IMR-90 (cell line): ENCODE data around the gene PAN3. TPM values are rescaled to one million over a fixed set of nuclear protein-coding genes. Genes with fewer than 3 reads are reported as not detected.

Experiments
- ATAC-seq: fragments of 200-7000 bp; cut with Tn5 transposase; 2 replicates; pipeline ENCODE4 v1.9.1; 2020; ENCODE audit warnings: low read depth, mild to moderate bottlenecking, moderate library complexity
- BruUV-seq: library from RNA; stranded (reverse); fragments of 400-500 nt; replicated peaks from 2 replicates; lab custom pipeline; 2021; lab: Mats Ljungman, UMichigan
- CTCF ChIA-PET: fragments of 300-600 bp; formaldehyde crosslinking; extraction: SDS; loops from one replicate; lab custom pipeline; 2021; ENCODE audit warnings: antibody characterized with exemption; lab: Yijun Ruan, JAX
- POLR2A ChIA-PET: fragments of 300-600 bp; sonication (Branson Sonifier 250); formaldehyde crosslinking; loops from one replicate; lab custom pipeline; 2022; ENCODE audit warnings: antibody characterized with exemption; ENCODE audit not compliant: unreplicated experiment; lab: Charles Lee
- DNase-seq: peaks from one replicate; pipeline ENCODE4 v3.0.0; 2013
- H2AFZ ChIP-seq: replicated peaks from 2 replicates; pipeline ENCODE3; 2013; ENCODE audit warnings: low read length, mild to moderate bottlenecking; ENCODE audit not compliant: poor library complexity
- H2AK5ac ChIP-seq: 2 replicates; pipeline ENCODE4 v1.6.1; 2013; ENCODE audit warnings: low read depth, low read length, inconsistent platforms
- H2AK9ac ChIP-seq: replicated peaks from 2 replicates; pipeline ENCODE3; 2013; ENCODE audit warnings: mild to moderate bottlenecking, low read depth, low read length, moderate library complexity; ENCODE audit not compliant: poor library complexity
- H2BK120ac ChIP-seq: 2 replicates; pipeline ENCODE4 v1.6.1; 2013; ENCODE audit warnings: low read depth, low read length, inconsistent platforms
- H2BK15ac ChIP-seq: 3 replicates; pipeline ENCODE4 v1.6.1; 2013; ENCODE audit warnings: low read depth, low read length, inconsistent platforms
- H2BK20ac ChIP-seq: 2 replicates; pipeline ENCODE4 v1.6.1; 2013; ENCODE audit warnings: low read depth, mild to moderate bottlenecking, inconsistent platforms, low read length, moderate library complexity
- H2BK5ac ChIP-seq: 2 replicates; pipeline ENCODE4 v1.6.1; 2013; ENCODE audit warnings: mild to moderate bottlenecking, low read depth, low read length, inconsistent platforms; ENCODE audit not compliant: poor library complexity, severe bottlenecking
- H3K14ac ChIP-seq: replicated peaks from 2 replicates; pipeline ENCODE4 v1.6.1; 2013; ENCODE audit warnings: low read depth, low read length, inconsistent platforms
- H3K18ac ChIP-seq: 2 replicates; pipeline ENCODE4 v1.6.1; 2013; ENCODE audit warnings: low read depth, low read length, control low read depth
- H3K23ac ChIP-seq: 2 replicates; pipeline ENCODE4 v1.6.1; 2013; ENCODE audit warnings: low read depth, low read length, inconsistent platforms
- H3K27ac ChIP-seq: 2 replicates; pipeline ENCODE4 v1.5.1; 2013; ENCODE audit warnings: mild to moderate bottlenecking, control low read depth, low read length; ENCODE audit not compliant: insufficient read depth
- H3K27me3 ChIP-seq: 2 replicates; pipeline ENCODE4 v1.6.1; 2013; ENCODE audit warnings: low read length; ENCODE audit not compliant: control insufficient read depth, insufficient read depth
- H3K36me3 ChIP-seq: 2 replicates; pipeline ENCODE4 v1.6.1; 2013; ENCODE audit warnings: low read length, mixed read lengths; ENCODE audit not compliant: control insufficient read depth, insufficient read depth
- H3K4ac ChIP-seq: 2 replicates; pipeline ENCODE4 v1.6.1; 2013; ENCODE audit warnings: low read depth, low read length, inconsistent platforms
- H3K4me1 ChIP-seq: 2 replicates; pipeline ENCODE4 v1.6.1; 2013; ENCODE audit warnings: low read length, mixed read lengths; ENCODE audit not compliant: control insufficient read depth, insufficient read depth
- H3K4me2 ChIP-seq: 2 replicates; pipeline ENCODE4 v1.6.1; 2013; ENCODE audit warnings: low read depth, mild to moderate bottlenecking, control low read depth, low read length, moderate library complexity
- H3K4me3 ChIP-seq: 2 replicates; pipeline ENCODE4 v1.5.1; 2013; ENCODE audit warnings: low read depth, mild to moderate bottlenecking, control low read depth, low read length, moderate library complexity; ENCODE audit not compliant: insufficient read depth
- H3K56ac ChIP-seq: 2 replicates; pipeline ENCODE4 v1.6.1; 2013; ENCODE audit warnings: low read length, inconsistent platforms; ENCODE audit not compliant: insufficient read depth; ENCODE audit errors: extremely low read depth
- H3K79me1 ChIP-seq, 2 experiments: 2 replicates each; pipeline ENCODE4 v1.6.1; 2013; ENCODE audit warnings: low read length in 2 of 2, inconsistent platforms in 1 of 2, low read depth in 1 of 2
- H3K9ac ChIP-seq: 2 replicates; pipeline ENCODE4 v1.6.1; 2013; ENCODE audit warnings: low read depth, low read length, control low read depth
- H3K9me1 ChIP-seq: 2 replicates; pipeline ENCODE4 v1.6.1; 2013; ENCODE audit warnings: low read length, inconsistent platforms; ENCODE audit not compliant: insufficient read depth
- H3K9me3 ChIP-seq: 2 replicates; pipeline ENCODE4 v1.6.1; 2013; ENCODE audit warnings: low read length; ENCODE audit not compliant: control insufficient read depth, insufficient read depth
- H4K20me1 ChIP-seq: 2 replicates; pipeline ENCODE4 v1.6.1; 2013; ENCODE audit warnings: low read length, inconsistent platforms; ENCODE audit not compliant: insufficient read depth
- H4K5ac ChIP-seq: 2 replicates; pipeline ENCODE4 v1.6.1; 2013; ENCODE audit warnings: mild to moderate bottlenecking, low read depth, low read length, control low read depth
- H4K8ac ChIP-seq, 2 experiments: 2 replicates each; pipeline ENCODE4 v1.6.1; 2013; ENCODE audit warnings: low read depth in 2 of 2, low read length in 2 of 2, control low read depth in 1 of 2, inconsistent platforms in 1 of 2
- H4K91ac ChIP-seq: 2 replicates; pipeline ENCODE4 v1.6.1; 2013; ENCODE audit warnings: low read depth, low read length, inconsistent platforms; ENCODE audit not compliant: insufficient read depth
- CEBPB ChIP-seq: IDR thresholded peaks from 2 replicates; pipeline ENCODE4 v1.6.1; 2012; ENCODE audit warnings: low read depth, low read length, improper control_type of control experiment
- MAFK ChIP-seq: IDR thresholded peaks from 2 replicates; pipeline ENCODE4 v1.6.1; 2012; ENCODE audit warnings: low read depth, low read length, improper control_type of control experiment
- WGBS, 2 experiments: methylation state at CpG; one replicate each; pipeline versions ENCODE4 v1.1.5 to v1.1.7; 2013; ENCODE audit warnings: missing lambda C conversion rate in 2 of 2; ENCODE audit not compliant: insufficient read length in 1 of 2; ENCODE audit errors: extremely low coverage in 2 of 2; 5-methylcytosine and 5-hydroxymethylcytosine counted together
- dilution Hi-C: fragments of 300-500 bp; cut with HindIII; formaldehyde crosslinking; loops from one replicate; pipeline ENCODE4 v1.14.3; 2018; ENCODE audit warnings: low sequenced_read_pairs; ENCODE audit not compliant: unreplicated experiment
- in situ Hi-C: fragments of 300-500 bp; cut with MboI; formaldehyde crosslinking; loops from 3 replicates; pipeline ENCODE4 v1.14.3; 2019; ENCODE audit warnings: low sequenced_read_pairs, inconsistent platforms, mixed read lengths
- intact Hi-C: fragments of 100-400 bp; cut with micrococcal nuclease; formaldehyde crosslinking; loops from 2 replicates; pipeline ENCODE4 v1.10.0; 2022
- polyA plus RNA-seq, 3 experiments: library from polyadenylated mRNA; depleted of rRNA; stranded (reverse); fragments of >200 nt; gene quantifications; 2 replicates each; pipeline ENCODE4 v1.2.3, GENCODE V29; 2012; ENCODE audit warnings: low replicate concordance in 1 of 3
- total RNA-seq: library from RNA; depleted of rRNA; stranded (reverse); fragments of >200 nt; gene quantifications from 2 replicates; pipeline ENCODE4 v1.2.3, GENCODE V29; 2012

PAN3 gene
- total and polyA plus RNA-seq, 2 of the 4 experiments (the other 2 are of a cell fraction): 6.6 to 15.1 TPM

DNA sequence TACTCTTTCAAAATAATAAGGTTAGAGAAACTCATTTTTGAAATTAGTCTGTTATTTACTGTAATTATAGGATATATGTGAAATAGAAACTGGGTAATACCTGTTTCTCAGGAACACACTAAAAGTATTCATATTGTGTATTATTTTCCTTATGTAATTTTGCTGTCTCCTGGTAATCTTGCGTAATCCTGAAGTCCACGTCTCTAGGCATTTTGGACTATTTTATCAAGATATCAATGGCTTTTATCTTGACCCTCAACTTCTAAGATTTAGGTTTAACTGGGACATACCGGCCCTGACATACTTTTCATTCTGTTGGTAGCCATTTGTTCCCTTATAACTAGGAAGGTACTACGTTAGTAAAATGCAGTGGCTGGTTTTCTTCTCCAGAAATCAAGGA is 80.3 kb downstream of the PAN3 start:
- no peaks in the 10 kb centered on the region for H3K27me3 ChIP-seq
- no peak overlapping the region for H3K56ac ChIP-seq
- H3K9me1 ChIP-seq: no peaks in the 10 kb centered on the region
- no peak overlapping the region for H2BK20ac ChIP-seq
- CTCF ChIA-PET: no interaction called here
- no TSS peak for BruUV-seq
- no peaks in the 10 kb centered on the region for H4K20me1 ChIP-seq
- H3K18ac ChIP-seq: no peak overlapping the region
- no peak overlapping the region for H2AK9ac ChIP-seq
- dilution Hi-C loops (no loop called here), in situ Hi-C loops (no loop called here), intact Hi-C loops (no loop called here)
- no peak overlapping the region for H3K14ac ChIP-seq
- TF ChIP-seq MAFK (no peak), CEBPB (peak; percentile 85)
- H2BK120ac ChIP-seq: no peak overlapping the region
- no peak for DNase-seq
- H4K8ac ChIP-seq: no peak overlapping the region
- H3K4me1 ChIP-seq: no peaks in the 10 kb centered on the region
- H3K36me3 ChIP-seq: peaks cover 2% of the 10 kb centered on the region; the same call in 1 of the 2 replicates
- peaks cover 4 to 17% of the 10 kb centered on the region in 2 experiments for H3K79me1 ChIP-seq
- no peak overlapping the region for H2AFZ ChIP-seq
- H3K9me3 ChIP-seq: no peaks in the 10 kb centered on the region
- no peak overlapping the region for H2BK15ac ChIP-seq
- H3K9ac ChIP-seq: no peak overlapping the region
- no peak overlapping the region for H4K5ac ChIP-seq
- H2BK5ac ChIP-seq: no peak overlapping the region
- no peak overlapping the region for H4K91ac ChIP-seq
- H3K4me3 ChIP-seq: no peak overlapping the region
- no peak for ATAC-seq
- no peak overlapping the region for H3K23ac ChIP-seq
- H3K4ac ChIP-seq: no peak overlapping the region
- 80% methylated on average over 2 of the region's 4 CpGs; no CpG with 5 or more reads in 1 of the 2 experiments for WGBS, 2 experiments
- H3K27ac ChIP-seq: no peak overlapping the region
- H2AK5ac ChIP-seq: no peak overlapping the region
- no peak overlapping the region for H3K4me2 ChIP-seq
- POLR2A ChIA-PET: no interaction called here
